NCI-H2227 treated with DMSO at 0.1 percent for 48 hours (cell line): ENCODE results near the gene SRGAP1.

ENCODE experiments used
- DNase-seq: peaks from one replicate; lab custom pipeline; 2025; lab: John Stamatoyannopoulos, UW

The SRGAP1 gene

GRCh38 chr12:63937378-63938316 is 93.1 kb downstream of the SRGAP1 start:
- no peak for DNase-seq

DNA sequence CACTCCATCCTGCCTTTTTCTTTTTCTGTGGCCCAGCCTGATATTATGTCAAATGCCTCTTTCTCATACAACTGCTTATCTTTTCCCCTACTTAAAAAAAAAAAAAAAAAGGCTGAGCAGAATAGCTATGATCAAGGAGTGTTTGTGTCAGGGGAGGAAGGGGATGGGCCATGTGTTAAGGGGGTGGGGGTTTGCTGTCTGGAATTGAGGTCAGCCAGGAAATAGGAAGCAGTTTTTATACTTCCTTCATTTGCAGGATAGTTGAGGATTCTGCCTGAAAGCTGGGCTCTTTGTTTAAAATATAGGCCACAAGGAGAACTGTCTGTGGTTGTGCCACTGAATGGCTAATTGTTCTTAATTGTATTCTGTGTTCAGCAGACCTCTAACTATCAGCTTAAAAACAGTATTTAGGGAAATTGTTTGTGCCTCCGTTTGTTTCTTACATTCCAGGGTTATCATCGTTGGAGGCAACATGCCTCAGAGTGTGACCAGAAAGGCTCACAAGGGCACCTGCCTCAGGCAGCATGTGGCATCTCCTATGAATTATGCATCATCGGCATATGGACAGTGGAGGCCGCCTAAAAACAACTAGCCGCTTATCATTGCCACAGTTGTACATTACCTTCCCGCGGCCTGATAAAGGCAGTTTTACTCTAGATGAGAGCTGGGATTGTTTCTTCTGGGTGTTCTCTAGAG is 96.0 kb downstream of the SRGAP1 start:
- peak; percentile 23 for DNase-seq

GRCh38 chr12:63941166-63941800 is 96.8 kb downstream of the SRGAP1 start:
- no peak for DNase-seq

DNA sequence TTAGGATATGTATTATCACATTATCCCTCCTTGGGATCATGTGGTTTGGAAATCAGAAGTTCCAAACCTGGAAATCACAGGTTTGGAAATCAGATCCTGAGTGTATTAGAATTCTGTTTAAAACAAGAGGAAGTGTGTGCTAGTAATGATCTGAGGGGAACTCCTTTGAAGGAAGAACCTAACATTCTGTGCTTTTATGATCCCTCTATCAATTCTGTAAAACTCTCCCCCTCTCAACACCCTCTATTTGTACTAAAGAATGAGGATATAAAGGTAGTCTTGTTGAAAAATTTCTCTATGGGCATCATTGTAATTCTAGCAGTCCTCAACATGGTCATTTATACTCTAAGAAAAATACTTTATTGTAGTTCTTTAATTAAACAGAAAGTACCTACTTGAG is 97.4 kb downstream of the SRGAP1 start:
- DNase-seq, result no peak

DNA sequence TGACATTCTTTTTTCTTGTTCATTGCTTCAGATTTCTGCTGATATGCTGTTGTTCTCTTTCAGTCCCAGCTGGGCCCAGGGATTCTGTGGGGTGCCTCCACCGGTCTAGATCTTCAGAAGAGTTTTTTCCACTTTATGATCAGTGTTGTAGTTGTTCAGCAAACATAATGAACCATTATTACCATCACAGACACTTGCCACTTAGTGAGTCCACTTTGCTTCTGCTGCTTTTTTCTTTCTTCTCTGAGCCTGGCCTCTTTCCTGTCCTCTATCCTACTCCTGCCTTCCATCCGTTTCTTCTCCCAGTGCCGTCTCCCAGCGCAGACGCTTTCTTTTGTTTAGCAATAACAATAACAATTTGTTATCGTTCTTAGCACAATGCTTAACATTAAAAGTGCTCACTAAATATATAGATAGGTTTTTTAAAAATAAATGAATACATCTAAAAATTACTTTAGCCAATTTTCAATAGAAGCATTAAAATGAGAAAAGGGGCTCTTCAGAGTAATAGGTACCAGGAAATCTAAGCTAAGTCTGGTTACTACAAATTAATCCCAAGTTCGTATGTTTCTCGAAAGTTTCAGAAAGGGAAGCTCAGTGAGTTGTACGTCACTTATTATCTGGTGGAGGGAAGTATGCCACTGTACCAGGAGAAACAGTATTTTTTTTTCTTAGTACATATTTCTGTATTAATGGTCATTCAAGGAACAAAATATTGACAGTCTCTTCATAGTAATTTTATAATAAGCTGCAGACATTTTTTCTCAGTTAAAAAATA is 98.2 kb downstream of the SRGAP1 start:
- DNase-seq, result no peak

GRCh38 chr12:63944034-63944579 is 99.6 kb downstream of the SRGAP1 start:
- DNase-seq, result no peak

DNA sequence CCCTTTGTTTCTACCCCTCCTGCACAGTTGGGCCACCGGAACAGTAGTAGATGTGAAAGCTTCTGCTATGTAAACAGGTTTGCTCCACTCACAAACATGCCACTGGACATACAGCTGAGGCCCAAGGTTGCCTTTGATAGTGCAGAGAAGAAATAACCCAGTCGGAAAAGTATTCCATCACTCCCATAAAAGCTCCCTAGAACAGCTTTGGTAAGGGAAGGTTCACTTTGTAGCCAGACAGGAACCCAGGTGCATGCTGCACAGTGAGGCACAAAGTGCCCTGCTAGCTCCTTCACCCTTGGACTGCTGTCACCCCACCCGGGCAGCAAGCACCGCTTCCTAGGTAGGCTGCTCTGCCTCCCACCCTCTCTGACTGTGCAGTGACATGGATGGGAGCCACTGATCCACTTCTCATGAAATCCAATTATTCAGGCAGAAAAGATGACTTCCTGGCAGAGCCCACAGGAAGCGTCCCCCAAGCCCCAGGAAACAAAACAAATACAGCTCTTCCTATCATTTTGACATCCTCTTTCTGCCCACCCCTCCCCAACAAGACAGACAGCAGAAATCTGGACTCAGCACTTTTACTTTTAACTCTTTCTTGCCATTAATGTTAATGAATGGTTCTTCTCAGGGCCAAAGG is 100.2 kb downstream of the SRGAP1 start:
- DNase-seq, result no peak

GRCh38 chr12:63945777-63946176 is 101.3 kb downstream of the SRGAP1 start:
- DNase-seq, result no peak

- no peak for DNase-seq
Observed at GRCh38 chr12:63948211-63948610, 103.7 kb downstream of the SRGAP1 start.

- no peak for DNase-seq
Observed at GRCh38 chr12:63949902-63950301, 105.4 kb downstream of the SRGAP1 start.

DNA sequence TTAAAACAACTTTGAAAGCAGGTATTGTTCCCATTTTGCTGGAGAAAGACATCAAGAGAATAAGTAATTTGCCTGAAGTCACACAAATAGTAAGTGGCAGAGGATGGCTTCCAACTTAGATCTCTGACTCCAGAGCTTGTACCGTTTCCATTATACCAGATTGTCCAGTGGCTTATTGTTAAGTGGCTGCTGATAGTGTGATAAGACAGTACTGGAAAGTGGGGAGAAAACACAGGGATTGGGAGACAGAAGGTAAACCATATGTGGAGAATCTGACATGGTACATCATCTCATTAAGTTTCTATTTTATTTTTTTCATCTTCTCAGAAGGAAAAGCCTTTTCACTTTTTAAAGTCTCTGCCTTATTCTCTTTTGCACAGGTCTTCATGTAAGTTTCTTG is 108.5 kb downstream of the SRGAP1 start:
- DNase-seq, result no peak

GRCh38 chr12:63955831-63956666 is 111.5 kb downstream of the SRGAP1 start:
- DNase-seq, result no peak

DNA sequence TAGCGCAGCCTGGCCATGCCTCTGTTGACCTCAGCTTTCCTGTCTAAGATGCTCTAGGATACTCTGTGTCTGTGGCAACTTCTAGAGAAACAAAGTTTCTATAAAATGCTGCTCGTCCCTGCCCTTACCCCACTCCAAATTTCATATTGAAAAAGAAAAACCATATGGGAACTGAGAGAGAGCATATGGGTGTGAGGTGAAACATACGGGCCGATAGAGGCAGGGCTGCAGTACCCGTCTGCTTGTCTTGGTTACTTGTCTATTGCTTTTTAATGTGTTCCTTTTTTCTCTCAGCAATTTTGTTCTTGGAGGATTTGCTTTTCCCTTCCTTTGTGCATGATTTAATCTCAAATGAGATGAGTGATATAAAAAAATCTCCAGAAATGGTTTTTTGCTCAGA is 113.0 kb downstream of the SRGAP1 start:
- DNase-seq, result no peak

DNA sequence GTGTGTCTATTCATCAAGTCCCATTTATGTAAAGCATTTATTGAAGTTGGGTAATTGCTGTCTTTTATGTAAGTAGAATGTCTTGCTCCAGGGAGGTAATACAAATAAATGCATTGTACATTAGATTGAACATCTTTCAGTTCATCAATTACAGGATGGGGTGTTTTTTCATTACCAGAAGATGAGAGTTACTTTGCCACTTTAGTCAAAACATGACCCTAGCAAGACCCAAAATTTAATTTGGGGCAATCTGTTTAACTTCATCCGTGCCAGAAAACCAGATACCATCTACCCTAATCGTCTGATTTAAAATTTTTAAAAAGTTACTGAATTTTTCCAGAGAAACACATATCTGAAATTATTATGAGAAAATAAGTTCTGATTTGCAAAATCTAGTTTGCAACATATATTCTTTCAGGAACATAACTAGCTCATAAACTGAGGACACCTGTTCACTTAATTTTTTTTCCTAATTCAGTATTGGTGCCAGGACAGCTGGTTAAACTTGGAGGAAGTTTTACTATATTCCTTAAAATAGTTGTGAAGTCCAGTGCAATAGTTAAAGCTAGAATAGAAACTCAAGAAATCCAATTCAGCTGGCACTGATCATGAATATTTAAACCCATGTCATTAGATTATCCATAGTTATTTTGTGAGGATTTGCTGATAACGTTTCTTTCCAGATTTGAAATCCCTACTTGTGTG is 114.5 kb downstream of the SRGAP1 start:
- no peak for DNase-seq

DNA sequence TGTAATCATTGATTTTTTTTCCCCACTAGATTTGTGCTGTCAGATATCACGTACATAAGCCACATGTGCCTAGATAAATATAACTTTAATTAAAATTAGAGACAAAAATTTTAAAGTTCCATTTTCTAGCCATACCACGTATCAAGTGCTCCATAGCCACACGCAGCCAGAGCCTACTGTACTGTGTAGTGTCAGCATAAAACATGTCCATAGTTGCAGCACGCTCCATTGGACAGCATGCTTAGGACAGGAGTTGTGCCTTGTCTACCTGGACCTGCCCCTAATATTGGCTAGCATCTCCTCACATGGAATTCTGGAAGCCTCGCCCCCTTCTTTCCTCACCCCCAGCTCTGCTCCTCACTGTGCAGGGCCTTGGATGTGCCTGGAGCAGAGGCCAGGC is 116.5 kb downstream of the SRGAP1 start:
- DNase-seq, result no peak

DNA sequence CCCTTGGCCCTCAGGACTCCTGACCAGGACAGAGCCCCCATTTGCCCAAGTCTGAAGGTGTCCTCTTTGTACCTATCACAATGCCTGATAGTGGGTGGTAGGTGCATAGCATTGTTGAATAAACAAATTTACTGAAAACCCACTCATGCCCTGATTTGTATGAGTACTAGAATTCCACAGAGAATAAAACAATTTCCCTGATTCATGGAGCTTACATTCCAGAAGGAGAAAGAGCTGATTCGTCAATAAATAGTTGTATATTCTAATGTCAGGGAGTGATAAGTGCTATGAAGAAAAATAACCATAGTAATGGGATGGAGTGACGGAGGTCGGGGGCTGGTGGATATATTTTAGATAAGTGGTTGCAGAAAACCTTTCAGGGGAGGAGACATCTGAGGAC is 117.0 kb downstream of the SRGAP1 start:
- no peak for DNase-seq

DNA sequence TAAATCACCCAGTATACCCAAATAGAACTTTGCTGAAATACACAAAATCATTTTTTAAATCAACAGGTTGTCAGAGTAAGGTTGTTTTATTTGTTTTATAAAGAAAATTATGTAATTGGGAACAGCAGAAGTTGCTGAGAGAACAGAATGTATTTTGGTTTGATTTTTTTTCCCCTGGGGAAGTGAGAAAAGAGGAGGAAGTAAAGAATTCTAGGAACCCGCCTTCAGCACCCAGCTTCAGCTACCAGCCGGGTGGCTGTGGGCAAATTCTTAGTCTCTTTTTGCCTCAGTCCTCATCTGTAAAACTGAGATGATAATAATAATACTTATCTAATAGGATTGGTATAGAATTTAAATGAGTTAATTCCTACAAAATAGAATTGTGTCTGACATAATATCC is 119.4 kb downstream of the SRGAP1 start:
- DNase-seq, result no peak

- DNase-seq, result no peak
Observed at GRCh38 chr12:63964301-63964700, 119.8 kb downstream of the SRGAP1 start.

- no peak for DNase-seq
Observed at GRCh38 chr12:63965936-63966605, 121.6 kb downstream of the SRGAP1 start.
